ENCODE data around the gene TEX19.
"Not testable (repeated sequence)": the region's sequence is repeated elsewhere in the genome, so short reads cannot be mapped to it uniquely, and the experiment has no call there.

The TEX19 gene

GRCh38 chr17:82356845-82357355 lies 2.1 kb upstream of the TEX19 start:
- DNase-seq: no peak

- no peak for DNase-seq
These were observed 1.7 kb upstream of the TEX19 start for GRCh38 chr17:82357394-82357793.

GRCh38 chr17:82359451-82360074 lies 516 bp downstream of the TEX19 start:
- DNase-seq: not testable (repeated sequence)

GRCh38 chr17:82361885-82362633 lies 3.0 kb downstream of the TEX19 start:
- no peak for DNase-seq

GRCh38 chr17:82365606-82366295 lies 6.7 kb downstream of the TEX19 start:
- DNase-seq: no peak

- DNase-seq: no peak
These were observed 7.7 kb downstream of the TEX19 start for GRCh38 chr17:82366749-82367148.

GRCh38 chr17:82367724-82368524 lies 8.9 kb downstream of the TEX19 start:
- DNase-seq: peak in 1 of 5 experiments; percentile 41

GRCh38 chr17:82369211-82369610 lies 10.2 kb downstream of the TEX19 start:
- no peak for DNase-seq

GRCh38 chr17:82370471-82371332 lies 11.7 kb downstream of the TEX19 start:
- DNase-seq: peak in 1 of 5 experiments; percentile 20

- DNase-seq: no peak
These were observed 12.5 kb downstream of the TEX19 start, which contains the start of gene UTS2R for GRCh38 chr17:82371333-82372248. UTS2R (plus strand) TSS chr17:82371765; CDS start chr17:82374325, 2,560 bp downstream.

GRCh38 chr17:82372249-82373071 lies 13.4 kb downstream of the TEX19 start:
- no peak for DNase-seq

GRCh38 chr17:82373072-82373452 lies 14.0 kb downstream of the TEX19 start:
- DNase-seq: not testable (repeated sequence)

GRCh38 chr17:82373731-82374625 lies 14.9 kb downstream of the TEX19 start:
- DNase-seq: no peak

- no peak for DNase-seq
These were observed 15.7 kb downstream of the TEX19 start for GRCh38 chr17:82374626-82375331.

- no peak for DNase-seq
These were observed 16.5 kb downstream of the TEX19 start for GRCh38 chr17:82375359-82376041.

GRCh38 chr17:82376042-82376730 lies 17.1 kb downstream of the TEX19 start:
- no peak for DNase-seq

Measured in T-helper 2 cell (primary cell).